ENCODE results near the gene SPDYC.
A peak's percentile ranks its signal among the peaks of the same experiment; 100 is the strongest.

SPDYC gene

GRCh38 chr11:65170058-65170534 is at the start of gene SPDYC:
Gene SPDYC (plus strand): TSS chr11:65170233. CDS start chr11:65171358, 1,125 bp downstream.
- DNase-seq = no peak

- no peak for DNase-seq
Measured at GRCh38 chr11:65120831-65121230, 49.2 kb upstream of the SPDYC start.

- DNase-seq = no peak
Measured at GRCh38 chr11:65121447-65121864, 48.6 kb upstream of the SPDYC start.

- peak; percentile 97 for DNase-seq
Measured at GRCh38 chr11:65121865-65122696, 48.0 kb upstream of the SPDYC start, which contains the start of the genes FAU and MRPL49. Gene FAU (minus strand): TSS chr11:65122134. CDS start chr11:65121813, 321 bp downstream. Gene MRPL49 (plus strand): TSS chr11:65122321. CDS start chr11:65122347, 26 bp downstream.

GRCh38 chr11:65124480-65125196 is 45.4 kb upstream of the SPDYC start:
- DNase-seq = no peak

GRCh38 chr11:65125197-65126056 is 44.6 kb upstream of the SPDYC start:
- no peak for DNase-seq

- no peak for DNase-seq
Measured at GRCh38 chr11:65126624-65127274, 43.3 kb upstream of the SPDYC start.

- DNase-seq = no peak
Measured at GRCh38 chr11:65127473-65128181, 42.4 kb upstream of the SPDYC start.

GRCh38 chr11:65128182-65129145 is 41.6 kb upstream of the SPDYC start:
- no peak for DNase-seq

- DNase-seq = no peak
Measured at GRCh38 chr11:65129649-65130441, 40.2 kb upstream of the SPDYC start.

GRCh38 chr11:65130631-65131416 is 39.2 kb upstream of the SPDYC start:
- no peak for DNase-seq

GRCh38 chr11:65131417-65131776 is 38.6 kb upstream of the SPDYC start:
- no peak for DNase-seq

- DNase-seq = no peak
Measured at GRCh38 chr11:65131895-65132237, 38.2 kb upstream of the SPDYC start.

GRCh38 chr11:65132238-65132987 is 37.6 kb upstream of the SPDYC start:
- DNase-seq = no peak

GRCh38 chr11:65132988-65133700 is 36.9 kb upstream of the SPDYC start:
- no peak for DNase-seq

- DNase-seq = peak; percentile 77
Measured at GRCh38 chr11:65133724-65134123, 36.3 kb upstream of the SPDYC start.

GRCh38 chr11:65134240-65134951 is 35.6 kb upstream of the SPDYC start, which contains the start of gene SYVN1:
Gene SYVN1 (minus strand): TSS chr11:65134519. CDS start chr11:65133601, 918 bp downstream.
- peak; percentile 94 for DNase-seq

Measured in left hindlimb (tissue), 1 donor.